Fibroblast of the aortic adventitia (primary cell): ENCODE results near the gene GBP2. TPM values are rescaled to one million over a fixed set of nuclear protein-coding genes. Genes with fewer than 3 reads are reported as not detected.

Source experiments
- DNase-seq: peaks from one replicate; pipeline ENCODE4 v3.0.0-alpha.2; 2010; ENCODE audit warnings: low read depth
- H3K4me3 ChIP-seq: 2 replicates; pipeline ENCODE4 v1.5.1; 2011; ENCODE audit warnings: low read depth, mild to moderate bottlenecking, control low read depth, low read length, moderate library complexity
- total RNA-seq: library from RNA; depleted of rRNA; stranded (reverse); fragments of >200 nt; gene quantifications from 2 replicates; pipeline ENCODE4 v1.2.3, GENCODE V29; 2012; ENCODE audit warnings: low replicate concordance
- TF ChIP-seq, protein P1 (sequence below): IDR thresholded peaks from 2 replicates; pipeline ENCODE4 v1.5.1; 2011; ENCODE audit warnings: mild to moderate bottlenecking, low read length, control low read depth, inconsistent platforms; ENCODE audit not compliant: insufficient read depth

The GBP2 gene, protein sequence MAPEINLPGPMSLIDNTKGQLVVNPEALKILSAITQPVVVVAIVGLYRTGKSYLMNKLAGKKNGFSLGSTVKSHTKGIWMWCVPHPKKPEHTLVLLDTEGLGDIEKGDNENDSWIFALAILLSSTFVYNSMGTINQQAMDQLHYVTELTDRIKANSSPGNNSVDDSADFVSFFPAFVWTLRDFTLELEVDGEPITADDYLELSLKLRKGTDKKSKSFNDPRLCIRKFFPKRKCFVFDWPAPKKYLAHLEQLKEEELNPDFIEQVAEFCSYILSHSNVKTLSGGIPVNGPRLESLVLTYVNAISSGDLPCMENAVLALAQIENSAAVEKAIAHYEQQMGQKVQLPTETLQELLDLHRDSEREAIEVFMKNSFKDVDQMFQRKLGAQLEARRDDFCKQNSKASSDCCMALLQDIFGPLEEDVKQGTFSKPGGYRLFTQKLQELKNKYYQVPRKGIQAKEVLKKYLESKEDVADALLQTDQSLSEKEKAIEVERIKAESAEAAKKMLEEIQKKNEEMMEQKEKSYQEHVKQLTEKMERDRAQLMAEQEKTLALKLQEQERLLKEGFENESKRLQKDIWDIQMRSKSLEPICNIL
- 19.8 and 75.5 TPM in 2 replicates for total RNA-seq

DNA sequence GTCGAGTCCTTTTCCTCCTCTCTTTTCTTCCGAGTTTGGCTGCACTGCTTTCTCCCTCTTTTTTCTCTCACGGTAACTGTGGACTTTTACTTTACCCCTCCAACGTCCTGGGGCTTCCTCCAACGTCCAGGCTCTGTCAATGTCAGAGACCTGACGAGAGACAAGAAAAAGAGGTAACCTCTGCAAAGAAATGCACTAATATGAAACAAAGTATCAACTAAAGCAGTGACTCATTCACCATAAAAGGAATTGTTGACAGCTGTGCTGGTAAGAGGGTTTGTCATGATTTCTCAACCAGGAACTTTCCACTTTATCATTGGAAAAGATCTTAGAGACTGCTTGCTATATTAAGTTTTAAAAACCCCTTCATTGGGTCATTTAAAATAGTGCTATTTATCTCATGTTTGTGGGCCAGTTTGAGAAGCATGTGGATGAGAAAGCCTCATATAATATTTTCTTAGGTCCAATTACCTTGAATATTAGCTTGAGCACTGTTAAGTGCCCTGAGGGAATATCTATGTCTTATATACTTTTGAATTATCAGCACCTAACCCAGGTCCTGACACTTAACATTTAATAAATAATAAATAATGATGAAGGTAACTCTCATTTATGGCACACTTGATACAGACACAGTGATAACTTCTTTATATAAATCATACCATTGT, at the start of gene GBP2:
Gene GBP2, minus strand, starts transcription at position 202 of the 668 bp plus-strand sequence. CDS start 4,148 bp downstream, outside the sequence.
- peak; percentile 77 for DNase-seq
- H3K4me3 ChIP-seq = peak within 1 kb of the TSS; percentile 60
- TF ChIP-seq, protein P1, sequence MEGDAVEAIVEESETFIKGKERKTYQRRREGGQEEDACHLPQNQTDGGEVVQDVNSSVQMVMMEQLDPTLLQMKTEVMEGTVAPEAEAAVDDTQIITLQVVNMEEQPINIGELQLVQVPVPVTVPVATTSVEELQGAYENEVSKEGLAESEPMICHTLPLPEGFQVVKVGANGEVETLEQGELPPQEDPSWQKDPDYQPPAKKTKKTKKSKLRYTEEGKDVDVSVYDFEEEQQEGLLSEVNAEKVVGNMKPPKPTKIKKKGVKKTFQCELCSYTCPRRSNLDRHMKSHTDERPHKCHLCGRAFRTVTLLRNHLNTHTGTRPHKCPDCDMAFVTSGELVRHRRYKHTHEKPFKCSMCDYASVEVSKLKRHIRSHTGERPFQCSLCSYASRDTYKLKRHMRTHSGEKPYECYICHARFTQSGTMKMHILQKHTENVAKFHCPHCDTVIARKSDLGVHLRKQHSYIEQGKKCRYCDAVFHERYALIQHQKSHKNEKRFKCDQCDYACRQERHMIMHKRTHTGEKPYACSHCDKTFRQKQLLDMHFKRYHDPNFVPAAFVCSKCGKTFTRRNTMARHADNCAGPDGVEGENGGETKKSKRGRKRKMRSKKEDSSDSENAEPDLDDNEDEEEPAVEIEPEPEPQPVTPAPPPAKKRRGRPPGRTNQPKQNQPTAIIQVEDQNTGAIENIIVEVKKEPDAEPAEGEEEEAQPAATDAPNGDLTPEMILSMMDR = no peak

DNA sequence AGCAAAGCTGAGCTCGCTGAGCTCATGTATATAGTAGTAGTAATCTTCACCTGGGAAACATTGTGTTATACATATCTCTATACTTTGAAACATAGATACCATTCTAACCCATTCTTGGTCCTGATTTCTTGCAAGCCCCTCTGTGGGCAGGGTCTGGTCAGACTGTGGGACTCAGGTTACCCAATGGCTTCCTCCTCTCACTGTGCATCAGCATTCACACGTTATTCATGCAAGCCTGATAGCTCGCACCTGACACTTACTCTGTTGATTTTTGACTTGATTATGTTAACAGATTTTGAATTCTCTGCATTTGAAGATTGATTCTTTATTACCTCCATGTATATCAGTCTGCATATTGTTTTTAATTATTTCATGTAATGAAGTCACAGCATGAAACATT, 48.6 kb upstream of the GBP2 start:
- no peak for DNase-seq
- TF ChIP-seq, protein P1 = no peak
- H3K4me3 ChIP-seq = no peak overlapping the region

DNA sequence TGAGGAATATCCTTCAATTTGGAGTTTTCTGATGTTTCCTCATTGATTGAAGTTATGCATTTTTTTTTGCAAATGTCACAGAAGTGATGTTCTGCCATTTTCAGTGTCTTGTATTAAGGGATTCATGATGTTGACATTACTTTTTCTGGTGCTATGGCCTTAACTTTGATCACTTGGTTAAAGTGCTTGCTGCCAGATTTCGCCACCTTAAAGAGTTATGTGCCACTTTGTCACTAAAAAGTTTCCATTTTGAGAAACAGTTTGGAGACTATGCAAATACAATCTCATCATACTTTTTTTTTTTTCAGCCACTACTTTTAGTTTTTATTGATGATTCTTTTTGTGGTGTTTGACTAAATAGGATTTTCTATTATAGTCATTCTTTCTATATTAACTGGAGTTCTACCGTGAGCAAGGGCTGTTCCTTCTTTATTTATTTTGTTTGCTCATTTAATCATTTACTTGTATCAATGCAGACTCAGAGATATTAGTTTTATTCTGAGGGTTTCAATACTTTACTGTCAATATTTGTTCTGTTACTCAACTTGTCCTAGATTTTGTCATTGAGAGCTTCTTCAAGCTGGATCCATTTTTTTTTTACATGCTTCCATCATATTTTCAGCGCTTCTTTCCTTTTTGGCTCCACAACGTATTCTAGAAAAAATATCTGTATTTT, 46.7 kb upstream of the GBP2 start:
- no peak overlapping the region for H3K4me3 ChIP-seq
- TF ChIP-seq, protein P1 = no peak
- DNase-seq = no peak

DNA sequence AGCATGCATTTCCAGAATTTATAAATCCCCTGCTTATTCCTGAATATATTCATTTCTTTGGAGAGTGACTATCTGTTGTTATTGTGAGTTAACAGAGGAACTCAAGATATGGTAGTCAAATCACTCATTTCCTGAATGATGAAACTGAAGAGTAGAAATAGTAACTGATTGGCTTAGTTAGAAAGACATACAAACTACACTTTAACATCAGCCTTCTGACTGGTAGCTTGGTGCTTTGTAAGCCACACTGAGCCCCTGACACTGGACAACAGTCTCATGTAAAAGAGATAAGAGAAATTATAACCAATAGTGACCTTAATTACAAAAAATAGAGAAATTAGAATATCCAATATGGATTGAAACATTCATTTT, 45.1 kb upstream of the GBP2 start:
- TF ChIP-seq, protein P1 = no peak
- peak; percentile 8 for DNase-seq
- H3K4me3 ChIP-seq = no peak overlapping the region

DNA sequence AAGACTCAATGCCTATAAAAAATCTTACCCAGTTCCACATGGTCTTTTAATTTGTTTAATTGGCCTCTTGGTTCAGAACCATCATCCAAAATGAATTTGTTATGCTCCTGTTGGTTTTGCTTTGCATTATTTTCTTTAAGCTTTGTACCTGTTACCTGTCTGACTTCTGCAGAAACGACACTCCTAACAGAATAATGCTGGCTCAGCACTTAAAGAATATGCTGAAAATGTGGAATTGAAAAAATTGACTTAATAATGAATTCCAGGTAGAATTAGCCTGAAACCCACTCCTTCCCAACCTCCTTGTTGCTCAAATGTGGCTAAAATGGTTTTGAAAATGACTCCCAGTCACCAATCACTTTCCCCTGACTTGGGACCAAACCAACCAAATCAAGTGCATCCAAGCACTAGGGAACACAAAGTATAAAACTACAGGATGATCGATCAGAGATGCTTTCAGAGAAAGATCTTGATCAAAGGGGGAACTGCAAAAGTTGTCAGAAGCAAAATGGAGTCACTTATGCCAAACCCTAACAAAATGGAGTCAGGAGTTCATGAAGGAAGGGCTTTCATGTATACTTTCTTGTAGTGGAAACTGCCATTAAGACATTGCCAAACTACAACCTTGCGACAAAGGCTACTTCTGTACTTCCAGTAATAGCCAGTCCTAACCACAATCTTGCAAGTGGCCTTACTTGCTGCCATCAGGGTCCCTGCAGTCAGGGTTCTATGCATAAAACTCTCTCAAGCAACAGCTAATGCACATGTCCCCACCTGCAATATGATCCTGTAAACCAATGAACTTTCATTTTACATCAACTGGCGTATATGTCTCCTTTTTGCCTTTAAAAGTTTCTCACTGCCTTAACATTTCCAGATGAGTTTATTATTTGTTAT, 44.5 kb upstream of the GBP2 start:
- H3K4me3 ChIP-seq = no peak overlapping the region
- no peak for DNase-seq
- TF ChIP-seq, protein P1 = no peak

DNA sequence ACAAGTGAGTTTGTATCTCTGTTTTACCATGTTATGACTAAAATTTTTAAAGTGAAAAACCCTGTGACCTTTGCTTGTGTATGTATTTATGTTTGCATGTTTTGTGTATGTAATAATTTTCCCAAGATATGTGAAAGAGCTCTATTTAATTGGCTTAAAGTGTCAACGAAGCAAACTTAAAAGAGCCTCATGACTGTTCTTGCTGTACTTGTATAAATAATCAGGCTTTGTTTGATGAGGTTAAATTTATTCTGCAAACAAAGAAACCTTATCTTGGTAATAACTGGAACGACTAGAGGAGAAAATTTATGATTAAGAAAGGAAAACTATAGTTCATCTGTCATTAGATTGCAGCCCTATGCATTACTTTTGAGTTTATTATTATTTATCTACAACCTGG, 43.3 kb upstream of the GBP2 start:
- DNase-seq = no peak
- TF ChIP-seq, protein P1 = no peak
- H3K4me3 ChIP-seq = no peak overlapping the region
